HepG2 (cell line): Measurements from ENCODE around the gene WDFY1. TPM values are rescaled to one million over a fixed set of nuclear protein-coding genes. Genes with fewer than 3 reads are reported as not detected.
A peak's percentile ranks its signal among the peaks of the same experiment; 100 is the strongest.

Experiments
- CC2D1A ChIP-seq: sonication (generic); formaldehyde crosslinking; IDR thresholded peaks from 2 replicates; pipeline ENCODE4 v1.8.1; 2023; ENCODE audit warnings: mild to moderate bottlenecking, missing genetic modification reagents
- GATAD1 ChIP-seq: IDR thresholded peaks from 2 replicates; pipeline ENCODE4 v1.6.1; 2016; ENCODE audit warnings: missing genetic modification reagents, missing compliant biosample characterization
- KAT2B ChIP-seq: fragments of 150-350 bp; IDR thresholded peaks from 2 replicates; pipeline ENCODE4 v1.6.1; 2014; ENCODE audit warnings: low read depth, low read length, borderline replicate concordance
- KLF6 ChIP-seq: IDR thresholded peaks from 2 replicates; pipeline ENCODE4 v1.8.0; 2016; ENCODE audit warnings: missing biosample characterization, missing genetic modification reagents
- KMT2B ChIP-seq: IDR thresholded peaks from 2 replicates; pipeline ENCODE4 v1.6.1; 2016; ENCODE audit warnings: missing genetic modification reagents, missing compliant biosample characterization
- MLLT10 ChIP-seq: sonication (generic); formaldehyde crosslinking; IDR thresholded peaks from 2 replicates; pipeline ENCODE4 v1.4.0; 2020; ENCODE audit warnings: missing genetic modification reagents
- MNT ChIP-seq: fragments of 450-650 bp; IDR thresholded peaks from 2 replicates; pipeline ENCODE4 v1.6.1; 2016
- NKX3-1 ChIP-seq: sonication (generic); formaldehyde crosslinking; IDR thresholded peaks from 2 replicates; pipeline ENCODE4 v1.5.0; 2020; ENCODE audit warnings: missing genetic modification reagents
- NR3C1 ChIP-seq: sonication (generic); formaldehyde crosslinking; IDR thresholded peaks from 2 replicates; pipeline ENCODE4 v1.4.0; 2020; ENCODE audit warnings: missing genetic modification reagents
- RFX3 ChIP-seq: IDR thresholded peaks from 2 replicates; pipeline ENCODE4 v1.6.1; 2016; ENCODE audit warnings: missing biosample characterization, missing genetic modification reagents
- RFXAP ChIP-seq: sonication (generic); formaldehyde crosslinking; IDR thresholded peaks from 2 replicates; pipeline ENCODE4 v1.4.0; 2020; ENCODE audit warnings: missing genetic modification reagents, borderline replicate concordance
- SNAPC2 ChIP-seq: sonication (generic); formaldehyde crosslinking; IDR thresholded peaks from 2 replicates; pipeline ENCODE4 v1.8.1; 2022; ENCODE audit warnings: mild to moderate bottlenecking, missing genetic modification reagents
- ZBTB21 ChIP-seq: sonication (generic); formaldehyde crosslinking; IDR thresholded peaks from 2 replicates; pipeline ENCODE4 v1.4.0; 2020; ENCODE audit warnings: missing genetic modification reagents
- ZBTB38 ChIP-seq: sonication (generic); formaldehyde crosslinking; IDR thresholded peaks from 2 replicates; pipeline ENCODE4 v1.5.1; 2020; ENCODE audit warnings: mild to moderate bottlenecking, missing genetic modification reagents
- ZBTB42 ChIP-seq: sonication (generic); formaldehyde crosslinking; IDR thresholded peaks from 2 replicates; pipeline ENCODE4 v1.5.0; 2020; ENCODE audit warnings: mild to moderate bottlenecking, missing genetic modification reagents
- ZBTB43 ChIP-seq: sonication (generic); formaldehyde crosslinking; conservative IDR thresholded peaks from 2 replicates; pipeline ENCODE4 v1.4.0; 2020; ENCODE audit warnings: missing genetic modification reagents
- ZFP41 ChIP-seq: sonication (generic); formaldehyde crosslinking; IDR thresholded peaks from 2 replicates; pipeline ENCODE4 v1.4.0; 2020; ENCODE audit warnings: mild to moderate bottlenecking, missing genetic modification reagents, borderline replicate concordance
- ZMAT3 ChIP-seq: sonication (generic); formaldehyde crosslinking; conservative IDR thresholded peaks from 2 replicates; pipeline ENCODE4 v1.7.0; 2021; ENCODE audit warnings: missing genetic modification reagents
- ZNF20 ChIP-seq: sonication (generic); formaldehyde crosslinking; IDR thresholded peaks from 2 replicates; pipeline ENCODE4 v1.4.0; 2020; ENCODE audit warnings: mild to moderate bottlenecking, moderate library complexity, missing genetic modification reagents
- ZNF264 ChIP-seq: sonication (generic); formaldehyde crosslinking; IDR thresholded peaks from 2 replicates; pipeline ENCODE4 v1.4.0; 2020; ENCODE audit warnings: missing genetic modification reagents
- ZNF274 ChIP-seq: sonication (generic); formaldehyde crosslinking; IDR thresholded peaks from 2 replicates; pipeline ENCODE4 v1.5.1; 2020; ENCODE audit warnings: mild to moderate bottlenecking, missing genetic modification reagents
- ZNF296 ChIP-seq: sonication (generic); formaldehyde crosslinking; conservative IDR thresholded peaks from 2 replicates; pipeline ENCODE4 v1.5.0; 2020; ENCODE audit warnings: mild to moderate bottlenecking, missing genetic modification reagents
- ZNF335 ChIP-seq: sonication (generic); formaldehyde crosslinking; IDR thresholded peaks from 2 replicates; pipeline ENCODE4 v1.4.0; 2020; ENCODE audit warnings: missing genetic modification reagents
- ZNF34 ChIP-seq: sonication (generic); formaldehyde crosslinking; IDR thresholded peaks from 2 replicates; pipeline ENCODE4 v1.4.0; 2020; ENCODE audit warnings: mild to moderate bottlenecking, missing genetic modification reagents, borderline replicate concordance
- ZNF431 ChIP-seq: sonication (generic); formaldehyde crosslinking; IDR thresholded peaks from 2 replicates; pipeline ENCODE4 v1.9.0; 2022; ENCODE audit warnings: missing genetic modification reagents, low read depth, mild to moderate bottlenecking, borderline replicate concordance
- ZNF562 ChIP-seq: sonication (generic); formaldehyde crosslinking; IDR thresholded peaks from 2 replicates; pipeline ENCODE4 v1.8.0; 2022; ENCODE audit warnings: missing genetic modification reagents, borderline replicate concordance
- ZNF687 ChIP-seq: sonication (generic); formaldehyde crosslinking; IDR thresholded peaks from 2 replicates; pipeline ENCODE4 v1.5.1; 2020; ENCODE audit warnings: mild to moderate bottlenecking, missing genetic modification reagents, moderate library complexity
- polyA plus RNA-seq, 8 experiments: library from polyadenylated mRNA; depleted of rRNA in 3 of 8; stranded (reverse) in 7 of 8; unstranded in 1 of 8; fragments of >200 nt; fragmentation: Illumina TruSeq in 4 of 8; extraction: Trizol in 4 of 8; gene quantifications; 2 replicates each; pipeline versions ENCODE4 v1.2.1 to v1.2.3, GENCODE V29; 2011 to 2016; ENCODE audit warnings: low read depth in 4 of 8, missing spikeins in 1 of 8, mixed read lengths in 1 of 8; ENCODE audit not compliant: insufficient read depth in 1 of 8
- total RNA-seq, 5 experiments: library from RNA; depleted of rRNA; stranded (reverse); fragments of >200 nt; fragmentation: Illumina TruSeq; extraction: Trizol; gene quantifications; 2 replicates each; pipeline ENCODE4 v1.2.3, GENCODE V29; 2016; ENCODE audit warnings: low read depth in 1 of 5

WDFY1 gene
- total and polyA plus RNA-seq, 2 of the 13 experiments (the other 11 are each of a cell fraction or from before 2014, with no cell fraction given): 77.0 to 78.4 TPM

GRCh38 chr2:223944166-223944702 lies 901 bp downstream of the WDFY1 start (continued):
- TF ChIP-seq ZNF687 (CRISPR knock-in tag): 0 out of 2 replicates have a peak, but pooled peaks have one; percentile 55
- TF ChIP-seq RFXAP (CRISPR knock-in tag): no peak
- no peak for TF ChIP-seq ZNF562 (CRISPR knock-in tag)
- no peak for TF ChIP-seq MNT
- TF ChIP-seq ZNF335 (CRISPR knock-in tag): 0 out of 2 replicates have a peak, but pooled peaks have one; percentile 47
- no peak; the same call in 1 of the 2 replicates for TF ChIP-seq ZMAT3
- no peak for TF ChIP-seq ZNF34 (CRISPR knock-in tag)
- no peak; the same call in none of the 2 replicates for TF ChIP-seq ZNF274 (CRISPR knock-in tag)
- no peak for TF ChIP-seq ZNF264 (CRISPR knock-in tag)
- TF ChIP-seq ZFP41 (CRISPR knock-in tag): no peak; the same call in 1 of the 2 replicates
- TF ChIP-seq ZBTB38 (CRISPR knock-in tag): peak; percentile 58; the same call in 1 of the 2 replicates
- TF ChIP-seq RFX3 (CRISPR knock-in tag): no peak
- TF ChIP-seq ZNF296: 0 out of 2 replicates have a peak, but pooled peaks have one; percentile 25
- peak; percentile 69; the same call in 1 of the 2 replicates for TF ChIP-seq GATAD1 (CRISPR knock-in tag)
- TF ChIP-seq NR3C1 (CRISPR knock-in tag): no peak
- peak; percentile 14; the same call in 1 of the 2 replicates for TF ChIP-seq KLF6 (CRISPR knock-in tag)
- TF ChIP-seq SNAPC2 (CRISPR knock-in tag): no peak
- no peak for TF ChIP-seq ZBTB42 (CRISPR knock-in tag)
- TF ChIP-seq ZNF431 (CRISPR knock-in tag): 0 out of 2 replicates have a peak, but pooled peaks have one; percentile 27
- no peak for TF ChIP-seq MLLT10 (CRISPR knock-in tag)
- no peak for TF ChIP-seq ZBTB43 (CRISPR knock-in tag)
- no peak for TF ChIP-seq ZBTB21
- TF ChIP-seq KMT2B (CRISPR knock-in tag): peak; percentile 56; the same call in 1 of the 2 replicates
- TF ChIP-seq NKX3-1 (CRISPR knock-in tag): no peak
- TF ChIP-seq KAT2B: no peak
- no peak for TF ChIP-seq ZNF20 (CRISPR knock-in tag)
- no peak for TF ChIP-seq CC2D1A (CRISPR knock-in tag)
